Caki2 (cell line): ENCODE results near the gene STUM. TPM values are rescaled to one million over a fixed set of nuclear protein-coding genes. Genes with fewer than 3 reads are reported as not detected.
"Not testable (repeated sequence)": the region's sequence is repeated elsewhere in the genome, so short reads cannot be mapped to it uniquely, and the experiment has no call there.

Experiments used
- DNase-seq: peaks from one replicate; pipeline ENCODE4 v3.0.0-alpha.2; 2015; ENCODE audit warnings: low read depth
- in situ Hi-C: cut with HindIII; loops from 2 replicates; pipeline ENCODE4 v1.10.0; 2016; ENCODE audit warnings: low sequenced_read_pairs, low pct_unique_long_range_greater_than_20kb, mixed read lengths
- total RNA-seq: library from RNA; depleted of rRNA; stranded (reverse); fragments of >200 nt; shearing (Covaris generic); gene quantifications from 2 replicates; pipeline ENCODE4 v1.2.3, GENCODE V29; 2014; ENCODE audit warnings: low replicate concordance; rRNA removed

STUM gene, protein sequence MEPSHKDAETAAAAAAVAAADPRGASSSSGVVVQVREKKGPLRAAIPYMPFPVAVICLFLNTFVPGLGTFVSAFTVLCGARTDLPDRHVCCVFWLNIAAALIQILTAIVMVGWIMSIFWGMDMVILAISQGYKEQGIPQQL
- not detected in 2 replicates for total RNA-seq

DNA sequence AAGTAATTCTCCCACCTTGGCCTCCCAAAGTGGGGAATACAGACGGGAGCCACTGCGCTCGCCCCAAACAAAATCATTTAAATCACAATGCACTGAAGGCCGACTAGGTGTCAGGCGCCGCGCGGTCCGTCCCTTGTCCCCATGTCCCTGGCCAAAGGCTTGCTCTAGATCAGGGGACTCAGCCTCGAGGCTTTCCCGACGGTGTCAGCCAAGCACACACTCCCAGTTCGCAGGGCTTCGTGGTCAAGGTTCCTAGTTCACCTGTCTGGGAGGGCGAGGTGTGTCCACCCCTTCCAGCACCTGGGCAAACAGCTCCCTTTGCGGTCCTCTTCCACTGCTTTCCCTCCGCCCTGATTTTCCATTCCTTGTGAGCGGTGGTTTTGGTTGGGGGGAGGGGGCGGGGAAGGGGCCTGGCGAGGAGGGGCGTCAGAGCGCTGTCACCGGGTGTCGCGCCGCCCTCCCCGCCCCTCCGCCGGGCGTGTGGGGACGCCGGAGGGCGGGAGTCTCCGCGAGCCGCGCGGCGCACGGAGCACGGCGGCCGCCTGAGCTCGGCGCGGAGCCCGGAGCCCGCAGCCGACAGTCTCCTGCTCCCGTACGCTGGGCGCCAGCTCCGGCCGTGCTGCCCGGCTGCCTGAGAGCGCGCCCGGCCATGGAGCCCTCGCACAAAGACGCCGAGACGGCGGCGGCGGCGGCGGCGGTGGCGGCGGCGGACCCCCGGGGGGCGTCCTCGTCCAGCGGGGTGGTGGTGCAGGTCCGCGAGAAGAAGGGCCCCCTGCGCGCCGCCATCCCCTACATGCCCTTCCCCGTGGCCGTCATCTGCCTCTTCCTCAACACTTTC, at the start of gene STUM:
STUM (plus strand) TSS at position 509 of the 838 bp plus-strand sequence; CDS start at position 650, 141 bp downstream.
- DNase-seq, result no peak
- in situ Hi-C loops, result no loop called here

DNA sequence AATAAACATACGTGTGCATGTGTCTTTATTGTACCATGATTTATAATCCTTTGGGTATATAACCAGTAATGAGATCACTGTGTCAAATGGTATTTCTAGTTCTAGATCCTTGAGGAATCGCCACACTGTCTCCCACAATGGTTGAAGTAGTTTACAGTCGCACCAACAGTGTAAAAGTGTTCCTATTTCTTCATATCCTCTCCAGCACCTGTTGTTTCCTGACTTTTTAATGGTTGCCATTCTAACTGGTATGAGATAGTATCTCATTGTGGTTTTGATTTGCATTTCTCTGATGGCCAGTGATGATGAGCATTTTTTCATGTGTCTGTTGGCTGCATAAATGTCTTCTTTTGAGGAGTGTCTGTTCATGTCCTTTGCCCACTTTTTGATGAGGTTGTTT, 48.9 kb upstream of the STUM start:
- in situ Hi-C loops, DNase-seq: not testable (repeated sequence)

DNA sequence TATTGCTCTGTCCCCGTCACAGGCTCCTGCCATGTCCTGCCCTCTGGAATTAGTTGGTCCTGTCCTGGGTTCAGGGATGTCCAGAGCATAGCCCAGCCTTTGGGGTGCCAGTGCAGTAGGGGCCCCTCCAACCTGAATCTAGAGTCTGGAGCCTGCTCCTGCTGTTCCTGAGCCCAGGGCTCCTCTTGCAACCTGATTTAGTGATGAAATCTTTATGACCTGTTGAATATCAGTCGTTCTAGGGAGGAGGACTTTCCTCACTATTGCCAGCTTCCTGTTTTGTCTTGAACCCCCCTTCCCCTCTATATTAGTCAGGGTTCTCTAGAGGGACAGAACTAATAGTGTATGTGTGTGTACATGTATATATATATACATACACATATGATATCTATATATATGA, 42.5 kb upstream of the STUM start:
- DNase-seq, result no peak
- in situ Hi-C loops, result no loop called here

DNA sequence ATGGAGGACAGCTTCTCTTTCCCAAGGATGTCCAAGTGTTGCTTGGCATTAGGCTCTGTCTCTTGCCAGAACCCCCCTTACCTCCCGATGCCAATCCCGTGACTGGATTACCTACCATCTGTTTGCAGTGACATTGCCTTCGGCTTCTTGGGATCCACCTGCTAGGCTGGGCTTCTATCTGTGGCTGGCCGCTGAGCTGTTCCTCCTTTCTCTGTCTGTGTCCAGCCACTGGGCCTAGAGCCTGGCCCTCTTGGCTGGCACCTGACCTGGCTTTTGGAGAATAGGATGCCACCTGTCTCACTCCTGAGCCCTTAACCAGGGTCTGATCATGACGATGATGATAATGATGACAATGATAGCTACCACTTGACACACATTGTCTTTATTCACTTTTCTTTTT, 41.6 kb upstream of the STUM start:
- in situ Hi-C loops, result no loop called here
- no peak for DNase-seq

DNA sequence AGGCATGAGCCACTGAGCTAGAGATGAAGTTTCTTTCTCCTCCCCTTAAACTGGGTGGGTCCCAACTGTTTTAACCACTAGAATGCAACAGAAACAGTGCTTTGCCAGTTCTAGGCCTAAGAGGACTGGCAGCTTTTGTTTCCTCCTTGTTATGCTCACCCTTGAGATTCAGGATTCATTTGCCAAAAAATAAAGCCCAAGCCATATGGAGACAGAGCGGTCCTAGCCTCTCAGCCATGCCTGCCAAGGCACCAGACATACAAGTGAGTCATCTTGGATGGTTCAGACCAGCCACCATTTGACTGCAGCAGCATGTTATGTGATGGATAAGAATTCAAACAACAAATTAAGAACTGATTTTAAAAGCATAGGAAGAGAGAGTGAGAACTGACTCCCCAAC, 38.1 kb upstream of the STUM start:
- in situ Hi-C loops, result no loop called here
- DNase-seq, result no peak

DNA sequence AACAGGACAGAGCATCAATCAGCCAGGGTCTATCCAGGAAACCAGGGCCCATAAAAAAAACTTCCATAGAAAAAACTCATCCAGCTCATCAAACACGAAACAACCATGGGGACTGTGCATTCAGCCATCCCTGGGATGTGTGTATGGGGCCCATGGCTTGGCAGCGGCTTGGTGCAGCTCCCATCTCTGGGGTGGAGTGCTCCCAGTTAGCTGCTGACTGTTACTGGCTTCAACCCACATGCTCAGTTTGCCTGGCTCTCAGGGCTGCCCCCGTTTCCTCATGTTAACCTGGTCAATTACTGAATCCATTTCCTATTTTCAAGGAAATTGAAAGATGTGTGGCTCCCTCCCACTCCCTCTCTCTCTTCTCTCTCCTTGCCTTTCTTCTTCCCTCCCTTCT, 37.3 kb upstream of the STUM start:
- no peak for DNase-seq
- in situ Hi-C loops, result no loop called here

DNA sequence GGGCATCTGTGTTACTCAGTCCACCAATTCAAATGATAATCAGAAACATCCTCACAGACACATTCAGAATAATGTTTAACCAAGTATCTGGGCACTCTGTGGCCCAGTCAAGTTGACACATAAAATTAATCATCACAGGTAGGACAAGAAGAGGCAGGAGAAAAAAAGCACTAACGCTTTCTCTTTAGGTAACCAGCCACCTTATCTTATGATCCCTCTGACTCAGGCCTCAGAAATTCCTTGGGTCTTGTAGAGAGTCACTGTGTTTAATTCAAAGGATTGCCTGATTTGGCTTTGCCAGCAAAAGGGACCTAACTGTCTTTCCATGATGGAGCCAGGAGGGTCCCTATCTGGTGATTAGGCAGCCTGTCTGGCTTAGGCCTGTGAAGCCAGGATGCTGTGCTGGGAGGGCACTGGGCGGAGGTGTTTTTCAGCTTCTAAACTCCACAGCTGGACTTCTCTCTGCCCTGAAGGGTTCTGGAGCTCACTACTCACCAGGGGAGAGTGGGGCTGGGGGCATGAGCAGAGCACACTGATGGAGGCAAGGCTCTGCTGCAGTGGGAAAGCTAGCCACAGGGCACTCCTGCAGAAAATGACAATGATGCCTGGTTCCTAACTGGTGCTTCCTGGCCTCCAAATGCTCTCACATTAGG, 36.4 kb upstream of the STUM start:
- in situ Hi-C loops, result no loop called here
- DNase-seq, result no peak

DNA sequence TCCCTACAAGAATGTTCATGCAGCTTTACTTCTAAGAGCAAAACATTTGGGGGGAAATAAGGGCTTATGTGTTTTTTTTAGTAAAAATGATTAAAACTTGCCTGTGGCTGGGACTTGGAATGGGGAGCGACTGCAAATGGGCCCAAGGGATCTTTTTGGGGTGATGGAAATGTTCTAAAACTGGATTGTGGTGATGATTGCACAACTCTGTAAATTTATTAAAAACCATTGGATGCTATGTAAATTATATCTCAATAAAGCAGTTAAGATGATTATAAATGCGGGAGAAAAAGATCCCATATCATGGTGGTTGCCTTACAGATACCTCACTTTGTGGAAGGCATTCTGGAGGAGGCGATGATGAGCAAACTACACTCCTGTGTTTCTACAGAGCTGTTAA, 30.2 kb upstream of the STUM start:
- DNase-seq, result no peak
- in situ Hi-C loops, result no loop called here

DNA sequence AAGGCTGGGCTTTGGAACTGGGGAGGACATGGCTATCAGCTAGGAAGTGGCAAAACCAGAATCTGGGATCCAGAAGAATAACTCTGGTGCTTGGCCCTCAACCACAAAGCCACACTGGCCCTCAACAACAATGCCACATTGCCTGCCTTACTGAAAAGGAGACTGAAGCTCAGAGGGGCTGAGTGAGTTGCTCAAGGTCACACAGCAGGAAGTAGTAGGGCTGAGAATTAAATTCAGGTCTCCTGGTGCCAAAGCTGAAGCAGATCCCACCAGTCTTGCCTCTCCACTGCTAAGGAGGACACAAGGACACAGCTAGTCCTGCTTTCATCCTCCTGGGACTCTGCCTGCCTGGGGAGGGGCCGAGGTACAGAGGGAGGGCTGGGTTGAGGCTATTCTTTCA, 29.4 kb upstream of the STUM start:
- in situ Hi-C loops, result no loop called here
- DNase-seq, result no peak

DNA sequence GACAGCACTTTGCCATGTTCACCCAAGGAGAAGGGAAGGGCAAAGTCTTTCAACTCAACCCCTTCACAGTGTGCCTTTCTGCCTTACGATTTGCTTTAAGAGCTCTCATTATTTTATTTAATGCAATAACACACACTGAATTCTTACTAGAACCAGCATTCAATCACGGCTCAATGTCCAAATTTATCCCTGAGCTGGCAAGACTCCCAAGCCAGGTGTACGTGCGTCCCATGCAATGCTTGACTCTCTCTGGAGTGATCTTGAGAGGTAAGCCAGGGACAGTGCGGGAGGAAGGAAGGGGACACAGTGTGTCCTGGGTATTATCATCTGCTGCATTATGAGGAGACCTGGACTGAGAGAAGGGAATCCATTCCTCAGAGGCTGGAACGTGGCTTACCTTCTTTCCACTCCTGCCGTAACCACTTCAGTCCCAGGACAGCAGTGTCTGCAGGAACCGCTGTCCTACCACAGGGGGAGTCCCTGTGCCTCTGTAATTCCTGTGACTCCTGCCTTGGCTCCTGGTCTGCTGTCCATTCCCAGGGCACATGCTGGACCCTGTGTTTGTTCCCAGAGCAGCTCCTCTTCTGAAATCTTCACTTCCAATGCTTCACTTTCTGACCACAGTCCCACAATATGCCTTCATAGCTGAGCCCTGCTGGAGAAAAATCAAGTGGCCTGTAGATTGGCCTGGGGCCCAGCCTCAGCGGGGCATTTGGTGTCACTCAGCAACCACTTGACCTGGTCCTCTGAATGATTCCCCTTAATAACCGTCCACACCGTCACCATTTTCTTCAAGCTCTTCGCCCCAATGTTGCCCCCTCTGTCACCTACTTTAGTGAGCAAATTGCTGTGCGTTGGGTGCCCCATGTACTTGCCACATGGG, 28.6 kb upstream of the STUM start:
- DNase-seq, result no peak
- in situ Hi-C loops, result no loop called here

DNA sequence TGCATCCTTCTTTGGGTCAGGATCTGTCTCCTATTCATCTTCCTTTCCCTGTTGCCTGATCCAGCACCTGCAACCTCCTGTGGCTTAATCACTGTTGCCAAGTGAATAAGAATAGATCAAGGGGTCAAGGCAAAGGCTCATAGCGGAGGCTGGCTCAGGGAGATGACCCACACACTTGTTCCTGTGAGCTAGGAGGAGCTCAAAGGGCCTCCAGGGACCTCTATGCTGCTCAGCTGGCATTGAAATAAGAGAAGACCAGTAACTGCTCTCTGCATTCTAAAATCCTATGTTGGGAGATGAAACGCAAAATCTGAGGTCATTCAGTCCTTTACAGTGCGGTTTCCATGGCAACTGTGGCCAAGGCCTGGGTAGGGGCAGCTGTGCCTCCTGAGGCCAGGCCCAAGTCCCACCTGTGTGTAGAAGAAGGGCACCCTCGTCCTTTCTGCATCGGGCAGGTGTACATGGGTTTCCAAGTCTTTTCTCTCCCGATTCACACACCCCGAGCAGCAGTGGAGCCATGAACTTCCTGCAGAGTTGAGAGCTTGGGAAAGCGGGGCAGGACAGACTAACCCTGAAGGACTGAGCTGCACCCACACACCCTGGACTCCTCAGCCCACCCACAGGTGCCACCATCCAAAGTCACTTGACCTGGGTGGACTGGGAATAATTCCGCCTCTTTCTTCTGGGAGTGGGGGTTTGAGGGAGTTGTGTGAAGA, 27.8 kb upstream of the STUM start:
- in situ Hi-C loops, result no loop called here
- DNase-seq, result no peak

DNA sequence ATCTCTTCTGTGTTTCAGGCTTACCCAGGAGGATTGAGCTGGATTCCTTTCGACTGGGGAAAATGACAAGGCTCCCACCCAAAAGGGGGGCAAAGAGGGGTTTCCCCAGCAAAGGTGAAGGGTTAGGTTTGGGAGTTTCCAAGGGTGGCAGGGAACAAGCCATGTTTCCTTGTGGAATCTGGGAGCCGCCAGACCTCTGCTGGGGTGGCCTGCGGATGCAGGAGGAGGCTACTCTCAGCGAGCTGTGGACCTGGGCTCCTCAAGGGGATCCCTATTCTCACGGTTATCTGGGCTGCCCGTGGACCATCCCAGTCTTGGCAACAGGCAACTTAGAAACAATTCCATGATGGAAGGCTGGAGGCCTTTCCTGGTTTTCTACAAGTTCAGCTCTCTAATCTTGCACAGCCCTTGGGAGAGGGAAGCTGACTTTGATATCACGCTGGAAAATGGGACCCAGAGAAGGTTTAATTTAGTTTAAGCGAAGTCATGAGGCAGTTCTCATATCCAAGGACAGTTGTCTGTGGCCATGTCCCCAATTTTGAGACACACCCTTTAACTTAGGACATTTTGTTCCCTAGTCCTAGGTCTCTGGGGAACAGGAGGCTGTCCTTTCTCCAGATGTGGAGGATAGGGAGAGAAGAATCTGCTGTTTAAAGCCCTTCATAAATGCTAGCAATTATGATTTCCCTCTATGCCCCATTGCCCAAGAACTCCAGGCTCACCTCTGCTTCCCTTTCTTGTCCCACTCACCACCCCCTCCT, 24.7 kb upstream of the STUM start:
- DNase-seq, result no peak
- in situ Hi-C loops, result no loop called here

DNA sequence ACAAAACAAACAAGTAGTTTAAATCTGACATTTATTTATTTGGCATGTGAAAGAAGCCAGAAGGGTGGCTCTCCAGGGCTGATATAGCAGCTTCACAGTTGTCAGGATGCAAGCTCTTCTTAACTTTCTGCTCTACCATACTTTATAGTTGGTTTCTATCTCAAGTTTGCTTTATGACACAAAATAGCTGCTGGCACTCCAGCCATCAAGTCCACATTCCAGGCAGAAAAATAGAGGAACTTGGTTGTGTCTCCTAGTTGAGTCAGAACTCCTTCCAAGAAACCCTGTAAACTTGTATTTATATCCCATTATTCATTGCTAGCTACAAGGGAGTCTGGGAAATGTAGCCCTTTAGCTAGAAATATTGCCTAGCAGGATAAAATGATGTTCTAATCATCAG, 24.0 kb upstream of the STUM start:
- DNase-seq, result no peak
- in situ Hi-C loops, result no loop called here

DNA sequence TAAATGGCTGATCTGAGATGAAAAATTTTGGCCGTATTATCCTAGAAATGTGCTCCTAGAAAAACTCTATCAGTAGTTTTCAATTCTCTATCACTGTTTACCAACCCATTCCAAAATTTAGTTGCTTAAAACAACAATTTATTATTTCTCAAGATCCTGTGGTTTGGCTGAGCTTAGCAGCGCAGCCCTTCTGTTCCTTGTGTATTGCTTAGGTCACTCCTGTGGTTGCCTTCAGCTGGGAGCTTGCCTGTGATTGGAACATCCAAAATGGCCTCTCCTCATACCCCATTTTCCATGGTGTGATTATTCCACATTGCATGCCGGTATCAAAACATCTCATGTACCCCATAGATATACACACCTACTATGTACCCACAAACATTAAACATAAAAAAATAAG, 22.8 kb upstream of the STUM start:
- DNase-seq, result no peak
- in situ Hi-C loops, result no loop called here

DNA sequence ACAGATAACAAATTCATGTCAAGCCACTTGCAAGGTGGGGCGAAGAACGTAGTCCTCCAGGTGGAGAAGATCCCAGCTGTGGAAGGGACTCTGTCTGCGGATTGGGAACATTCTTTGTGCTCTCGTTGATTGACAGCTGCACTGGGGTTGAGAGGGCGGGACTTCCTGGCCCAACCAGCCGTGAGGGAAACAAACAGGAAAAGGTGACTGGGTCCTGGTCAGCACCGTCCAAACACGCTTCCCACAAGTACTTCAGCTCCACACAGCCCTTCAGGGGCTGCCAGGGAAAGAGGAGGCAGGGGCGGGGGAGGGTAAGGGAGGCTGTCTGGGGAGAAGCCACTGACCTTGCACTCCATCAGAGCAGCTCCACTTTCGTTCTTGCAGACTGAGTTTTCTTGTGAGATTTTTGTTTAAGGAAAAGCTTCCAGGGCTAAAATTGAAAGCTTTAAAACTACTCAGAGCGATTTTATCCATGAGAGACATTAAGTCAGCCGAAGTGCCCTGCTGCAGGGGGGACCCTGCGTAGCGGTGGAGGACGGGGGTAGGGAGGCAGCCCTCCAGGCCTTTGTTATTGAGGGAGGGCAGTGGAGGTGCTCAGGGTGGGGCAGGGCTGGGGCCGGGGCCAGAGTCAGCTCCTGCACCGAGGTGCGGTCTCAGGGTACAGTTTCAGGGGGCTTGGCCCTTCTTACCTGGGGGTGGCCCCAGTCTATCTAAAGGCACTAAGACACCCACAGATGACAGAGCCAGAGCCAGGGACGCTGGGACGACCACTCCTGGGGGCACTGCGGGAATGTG, 21.6 kb upstream of the STUM start:
- in situ Hi-C loops, result no loop called here
- no peak for DNase-seq

DNA sequence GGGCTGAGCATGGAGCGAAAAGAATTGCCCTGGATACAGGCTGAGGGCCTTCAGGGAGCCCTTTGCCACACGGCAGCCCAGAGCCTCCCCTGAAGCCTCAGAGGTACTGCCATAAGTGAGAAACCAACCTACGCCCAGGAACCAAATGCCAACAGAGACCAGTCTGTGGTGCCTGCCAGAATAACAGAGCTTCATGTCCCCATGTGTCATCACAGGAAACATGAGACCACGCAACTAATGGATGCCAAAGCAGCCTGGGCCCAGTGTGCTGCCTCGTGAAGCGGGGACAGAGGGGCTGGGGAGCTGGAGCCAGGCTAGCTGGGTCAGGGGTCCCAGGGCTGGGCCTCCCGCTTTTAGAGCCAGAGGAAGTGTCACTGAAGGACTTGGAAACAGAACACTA, 18.7 kb upstream of the STUM start:
- DNase-seq, result no peak
- in situ Hi-C loops, result no loop called here

DNA sequence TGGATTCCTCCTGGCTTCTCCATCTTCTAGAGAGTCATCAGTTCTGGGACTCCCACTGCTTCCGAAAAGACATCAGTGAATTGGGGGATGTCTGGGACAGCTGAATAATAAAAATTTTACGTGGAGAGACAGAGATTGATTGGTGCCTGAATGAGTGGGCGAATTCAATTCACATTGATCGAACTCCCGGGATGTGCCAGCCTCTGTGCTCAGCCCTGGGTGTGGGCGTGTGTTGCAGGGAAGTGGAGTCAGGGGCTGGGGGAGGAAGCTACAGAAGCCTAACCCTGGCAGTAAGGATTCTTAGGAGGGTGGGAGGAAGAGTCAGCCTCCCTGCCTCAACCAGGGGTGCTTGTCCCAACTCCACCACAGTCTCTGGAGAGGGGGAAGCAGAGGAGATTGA, 18.0 kb upstream of the STUM start:
- in situ Hi-C loops, result no loop called here
- DNase-seq, result no peak
